PC-9 (cell line): ENCODE results near the gene PDLIM5. TPM values are rescaled to one million over a fixed set of nuclear protein-coding genes. Genes with fewer than 3 reads are reported as not detected.
A peak's percentile ranks its signal among the peaks of the same experiment; 100 is the strongest.

ENCODE experiments used
- BruUV-seq: library from RNA; stranded (reverse); fragments of 400-500 nt; replicated peaks from 2 replicates; lab custom pipeline; 2021; lab: Mats Ljungman, UMichigan
- CTCF ChIA-PET: fragments of 300-600 bp; sonication (Branson Sonifier 250); formaldehyde crosslinking; loops from one replicate; lab custom pipeline; 2022; ENCODE audit warnings: antibody characterized with exemption; lab: Charles Lee
- POLR2A ChIA-PET: fragments of 300-600 bp; sonication (Branson Sonifier 250); formaldehyde crosslinking; loops from one replicate; lab custom pipeline; 2022; ENCODE audit warnings: antibody characterized with exemption; ENCODE audit not compliant: unreplicated experiment; lab: Charles Lee
- DNase-seq, 2 experiments: peaks; one replicate each; pipeline versions ENCODE4 v3.0.0 to v3.0.0-alpha.2; 2015 to 2022; ENCODE audit warnings: mixed read lengths in 1 of 2
- H2AFZ ChIP-seq: fragments of 200-600 bp; sonication (generic); 2 replicates; pipeline ENCODE4 v1.8.1; 2017; ENCODE audit warnings: antibody characterized with exemption
- H3F3A ChIP-seq: fragments of 200-600 bp; sonication (generic); 2 replicates; pipeline ENCODE4 v1.8.1; 2017; ENCODE audit warnings: antibody characterized with exemption, mild to moderate bottlenecking, low read depth; ENCODE audit not compliant: insufficient read depth
- H3K27ac ChIP-seq: fragments of 200-600 bp; sonication (generic); 2 replicates; pipeline ENCODE4 v1.6.1; 2016; ENCODE audit warnings: mixed run types
- H3K27me3 ChIP-seq: fragments of 200-600 bp; sonication (generic); 2 replicates; pipeline ENCODE4 v1.6.1; 2016; ENCODE audit warnings: low read depth, mixed run types; ENCODE audit not compliant: insufficient read depth
- H3K36me3 ChIP-seq: fragments of 200-600 bp; sonication (generic); 2 replicates; pipeline ENCODE4 v1.6.1; 2016; ENCODE audit warnings: low read depth, mixed run types
- H3K4me1 ChIP-seq: fragments of 200-600 bp; sonication (generic); replicated peaks from 2 replicates; pipeline ENCODE4 v1.6.1; 2016; ENCODE audit warnings: mixed run types; ENCODE audit not compliant: insufficient read depth
- H3K4me2 ChIP-seq: fragments of 200-600 bp; sonication (generic); 2 replicates; pipeline ENCODE4 v1.6.1; 2017; ENCODE audit warnings: mixed run types
- H3K4me3 ChIP-seq: fragments of 200-600 bp; sonication (generic); 2 replicates; pipeline ENCODE4 v1.6.1; 2016; ENCODE audit warnings: mixed run types
- H3K79me2 ChIP-seq: fragments of 200-600 bp; sonication (generic); 2 replicates; pipeline ENCODE4 v1.6.1; 2017; ENCODE audit warnings: low read depth, mixed run types
- H3K9me2 ChIP-seq: fragments of 200-600 bp; sonication (generic); 2 replicates; pipeline ENCODE4 v1.8.1; 2017; ENCODE audit warnings: mild to moderate bottlenecking; ENCODE audit not compliant: insufficient read depth
- H3K9me3 ChIP-seq: fragments of 200-600 bp; sonication (generic); 2 replicates; pipeline ENCODE4 v1.8.1; 2016; ENCODE audit warnings: low read depth; ENCODE audit not compliant: insufficient read depth
- H4K20me1 ChIP-seq: fragments of 200-600 bp; sonication (generic); 2 replicates; pipeline ENCODE4 v1.8.1; 2017; ENCODE audit not compliant: insufficient read depth
- EZH2 ChIP-seq: fragments of 200-600 bp; sonication (generic); IDR thresholded peaks from 2 replicates; pipeline ENCODE4 v1.8.0; 2017; ENCODE audit warnings: antibody characterized with exemption, low read depth
- intact Hi-C: fragments of 100-400 bp; cut with micrococcal nuclease; formaldehyde crosslinking; loops from one replicate; pipeline ENCODE4 v1.10.0; 2022; ENCODE audit not compliant: unreplicated experiment
- total RNA-seq: library from RNA; stranded (reverse); gene quantifications from 2 replicates; pipeline ENCODE4 v1.2.3, GENCODE V29; 2021
- TF ChIP-seq, protein P1 (sequence below): fragments of 200-600 bp; sonication (generic); conservative IDR thresholded peaks from 2 replicates; pipeline ENCODE4 v1.6.1; 2017; ENCODE audit warnings: mixed run types, antibody characterized with exemption, mild to moderate bottlenecking, moderate library complexity

The PDLIM5 gene
- total RNA-seq, 1 experiment from 2014 or later, result 130 TPM

DNA sequence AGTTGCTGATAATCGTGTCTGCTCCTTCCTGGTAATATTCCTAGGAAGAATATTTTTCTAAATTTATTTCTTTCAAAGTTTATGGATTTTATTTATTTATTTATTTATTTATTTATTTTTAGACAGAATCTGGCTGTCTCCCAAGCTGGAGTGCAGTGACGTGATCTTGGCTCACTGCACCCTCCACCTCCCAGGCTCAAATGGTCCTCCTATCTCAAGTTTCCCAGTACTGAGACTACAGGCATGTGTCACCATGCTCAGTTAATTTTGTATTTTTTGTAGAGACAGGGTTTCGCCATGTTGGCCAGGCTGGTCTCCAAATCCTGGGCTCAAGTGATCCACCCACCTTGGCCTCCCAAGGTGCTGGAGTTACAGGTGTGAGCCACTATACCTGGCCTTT, 48.9 kb downstream of the PDLIM5 start:
- Histone ChIP-seq H3K9me3 (no peaks in the 10 kb centered on the region), H3K79me2 (peaks cover 6% of the 10 kb centered on the region; the same call in 1 of the 2 replicates)

GRCh38 chr4:94504545-94504944, 52.8 kb downstream of the PDLIM5 start:
- no peaks in the 10 kb centered on the region for H3K9me3 ChIP-seq
- H3K79me2 ChIP-seq, result peaks cover 4% of the 10 kb centered on the region; the same call in 1 of the 2 replicates
- ChIA-PET CTCF (no interaction called here), POLR2A (no interaction called here)
- no peaks in the 10 kb centered on the region for H3K27me3 ChIP-seq
- no peak overlapping the region for H2AFZ ChIP-seq
- no peaks in the 10 kb centered on the region for H4K20me1 ChIP-seq
- intact Hi-C loops, result no loop called here
- no TSS peak for BruUV-seq
- H3K4me1 ChIP-seq, result peaks cover 26% of the 10 kb centered on the region
- H3K4me2 ChIP-seq, result no peak overlapping the region
- H3K36me3 ChIP-seq, result no peaks in the 10 kb centered on the region
- DNase-seq, result no peak
- peaks cover 14% of the 10 kb centered on the region; the same call in 1 of the 2 replicates for H3F3A ChIP-seq
- H3K27ac ChIP-seq, result no peak overlapping the region
- H3K9me2 ChIP-seq, result no peaks in the 10 kb centered on the region
- no peak for TF ChIP-seq EZH2
- TF ChIP-seq, protein P1, sequence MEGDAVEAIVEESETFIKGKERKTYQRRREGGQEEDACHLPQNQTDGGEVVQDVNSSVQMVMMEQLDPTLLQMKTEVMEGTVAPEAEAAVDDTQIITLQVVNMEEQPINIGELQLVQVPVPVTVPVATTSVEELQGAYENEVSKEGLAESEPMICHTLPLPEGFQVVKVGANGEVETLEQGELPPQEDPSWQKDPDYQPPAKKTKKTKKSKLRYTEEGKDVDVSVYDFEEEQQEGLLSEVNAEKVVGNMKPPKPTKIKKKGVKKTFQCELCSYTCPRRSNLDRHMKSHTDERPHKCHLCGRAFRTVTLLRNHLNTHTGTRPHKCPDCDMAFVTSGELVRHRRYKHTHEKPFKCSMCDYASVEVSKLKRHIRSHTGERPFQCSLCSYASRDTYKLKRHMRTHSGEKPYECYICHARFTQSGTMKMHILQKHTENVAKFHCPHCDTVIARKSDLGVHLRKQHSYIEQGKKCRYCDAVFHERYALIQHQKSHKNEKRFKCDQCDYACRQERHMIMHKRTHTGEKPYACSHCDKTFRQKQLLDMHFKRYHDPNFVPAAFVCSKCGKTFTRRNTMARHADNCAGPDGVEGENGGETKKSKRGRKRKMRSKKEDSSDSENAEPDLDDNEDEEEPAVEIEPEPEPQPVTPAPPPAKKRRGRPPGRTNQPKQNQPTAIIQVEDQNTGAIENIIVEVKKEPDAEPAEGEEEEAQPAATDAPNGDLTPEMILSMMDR, result no peak
- H3K4me3 ChIP-seq, result no peak overlapping the region

More for the DNA sequence above, 48.9 kb downstream of the PDLIM5 start:
- BruUV-seq, result no TSS peak
- Histone ChIP-seq H2AFZ (no peak overlapping the region), H3K9me2 (no peaks in the 10 kb centered on the region), H4K20me1 (no peaks in the 10 kb centered on the region), H3K4me2 (no peak overlapping the region), H3F3A (no peaks in the 10 kb centered on the region), H3K4me3 (no peak overlapping the region), H3K27ac (no peak overlapping the region), H3K27me3 (no peaks in the 10 kb centered on the region), H3K36me3 (no peaks in the 10 kb centered on the region), H3K4me1 (no peaks in the 10 kb centered on the region)
- intact Hi-C loops, result no loop called here
- POLR2A ChIA-PET, result no interaction called here
- CTCF ChIA-PET, result no interaction called here
- TF ChIP-seq EZH2, result no peak
- TF ChIP-seq, protein P1, result no peak
- DNase-seq, result no peak

- CTCF ChIA-PET, result no interaction called here
- H4K20me1 ChIP-seq, result no peaks in the 10 kb centered on the region
- peak overlapping the region; percentile 66 for H3K27ac ChIP-seq
- no peak overlapping the region for H3K4me2 ChIP-seq
- POLR2A ChIA-PET, result no interaction called here
- no peak overlapping the region for H2AFZ ChIP-seq
- no peaks in the 10 kb centered on the region for H3K79me2 ChIP-seq
- peaks cover 26% of the 10 kb centered on the region for H3K4me1 ChIP-seq
- no peaks in the 10 kb centered on the region for H3K9me3 ChIP-seq
- DNase-seq, result no peak
- H3K36me3 ChIP-seq, result no peaks in the 10 kb centered on the region
- no peak overlapping the region for H3K4me3 ChIP-seq
- no peaks in the 10 kb centered on the region for H3K9me2 ChIP-seq
- TF ChIP-seq EZH2, result no peak
- TF ChIP-seq, protein P1, result no peak
- no peaks in the 10 kb centered on the region for H3K27me3 ChIP-seq
- intact Hi-C loops, result no loop called here
- BruUV-seq, result no TSS peak
- peaks cover 14% of the 10 kb centered on the region; the same call in 1 of the 2 replicates for H3F3A ChIP-seq
These were observed 55.1 kb downstream of the PDLIM5 start for GRCh38 chr4:94506822-94507221.
